ENCODE data around the gene AIPL1. TPM values are rescaled to one million over a fixed set of nuclear protein-coding genes. Genes with fewer than 3 reads are reported as not detected.

The AIPL1 gene
- total and polyA plus RNA-seq, 2 of the 13 experiments (the other 11 are each of a cell fraction or from before 2014, with no cell fraction given), result not detected

DNA sequence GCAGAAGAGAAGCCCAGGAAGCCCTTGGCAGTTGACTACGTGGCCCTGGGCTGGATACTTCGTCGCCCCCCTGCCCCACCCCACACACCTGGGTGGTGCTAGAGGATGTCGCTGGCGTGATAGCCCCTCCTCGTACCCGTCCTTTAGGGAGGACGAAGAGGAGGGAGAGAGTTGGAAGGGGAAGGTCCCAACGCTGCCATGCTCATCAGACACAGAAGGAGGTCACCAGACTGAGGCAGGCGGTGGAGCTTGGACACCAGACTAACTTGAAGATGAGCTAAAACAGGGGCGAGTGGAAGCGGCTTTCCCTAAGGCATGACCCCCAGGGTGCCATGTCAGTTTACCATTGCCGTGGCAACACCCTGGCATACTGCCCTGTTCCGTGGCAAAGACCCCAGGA lies 11.0 kb downstream of the AIPL1 start:
- no peaks in the 10 kb centered on the region for H3K36me3 ChIP-seq (replicated peaks in 1 of 2; ENCODE audit: control insufficient read depth in 1 of 2, insufficient read depth in 2 of 2, low read length in 2 of 2)
- 6% methylated on average over 6 of the region's 14 CpGs for WGBS (ENCODE audit: low lambda C conversion rate)
- no peak for DNase-seq (ENCODE audit: low spot score)
- no peaks in the 10 kb centered on the region for H3K4me1 ChIP-seq (ENCODE audit: insufficient read depth, low read length)
- intact Hi-C loops (cut with micrococcal nuclease; ENCODE audit: unreplicated experiment), result loop anchor here (5.0 kb wide), 1 partner anchor 717 kb away; no protein-coding TSS in a partner anchor
- H2AFZ ChIP-seq (ENCODE audit: low read length), result no peak overlapping the region
- no peak for ATAC-seq
- in situ Hi-C loops (cut with HindIII; ENCODE audit: extremely low pct_ligation_motif_present, low pct_unique_long_range_greater_than_20kb), result loop anchor here (5.0 to 25.0 kb wide), 2 partner anchors 712 to 837 kb away; no protein-coding TSS in a partner anchor
- BruUV-seq (replicated peaks), result no TSS peak
- no peak for FAIRE-seq
- TF ChIP-seq, protein P1, sequence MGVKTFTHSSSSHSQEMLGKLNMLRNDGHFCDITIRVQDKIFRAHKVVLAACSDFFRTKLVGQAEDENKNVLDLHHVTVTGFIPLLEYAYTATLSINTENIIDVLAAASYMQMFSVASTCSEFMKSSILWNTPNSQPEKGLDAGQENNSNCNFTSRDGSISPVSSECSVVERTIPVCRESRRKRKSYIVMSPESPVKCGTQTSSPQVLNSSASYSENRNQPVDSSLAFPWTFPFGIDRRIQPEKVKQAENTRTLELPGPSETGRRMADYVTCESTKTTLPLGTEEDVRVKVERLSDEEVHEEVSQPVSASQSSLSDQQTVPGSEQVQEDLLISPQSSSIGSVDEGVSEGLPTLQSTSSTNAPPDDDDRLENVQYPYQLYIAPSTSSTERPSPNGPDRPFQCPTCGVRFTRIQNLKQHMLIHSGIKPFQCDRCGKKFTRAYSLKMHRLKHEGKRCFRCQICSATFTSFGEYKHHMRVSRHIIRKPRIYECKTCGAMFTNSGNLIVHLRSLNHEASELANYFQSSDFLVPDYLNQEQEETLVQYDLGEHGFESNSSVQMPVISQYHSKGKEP (CRISPR knock-in tag; IDR thresholded peaks at IDR 0.05), result no peak
- TF ChIP-seq ZNF256 (CRISPR knock-in tag; conservative IDR thresholded peaks at IDR 0.05), result no peak
- no peak for TF ChIP-seq ZNF878 (CRISPR knock-in tag; IDR thresholded peaks at IDR 0.05)
- no peak for TF ChIP-seq HNRNPH1 (optimal IDR thresholded peaks at IDR 0.05; ENCODE audit: low read depth, low read length)
- TF ChIP-seq, protein P2, sequence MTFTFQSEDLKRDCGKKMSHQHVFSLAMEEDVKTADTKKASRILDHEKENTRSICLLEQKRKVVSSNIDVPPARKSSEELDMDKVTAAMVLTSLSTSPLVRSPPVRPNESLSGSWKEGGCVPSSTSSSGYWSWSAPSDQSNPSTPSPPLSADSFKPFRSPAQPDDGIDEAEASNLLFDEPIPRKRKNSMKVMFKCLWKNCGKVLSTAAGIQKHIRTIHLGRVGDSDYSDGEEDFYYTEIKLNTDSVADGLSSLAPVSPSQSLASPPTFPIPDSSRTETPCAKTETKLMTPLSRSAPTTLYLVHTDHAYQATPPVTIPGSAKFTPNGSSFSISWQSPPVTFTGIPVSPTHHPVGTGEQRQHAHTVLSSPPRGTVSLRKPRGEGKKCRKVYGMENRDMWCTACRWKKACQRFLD (CRISPR knock-in tag; IDR thresholded peaks at IDR 0.05; ENCODE audit: borderline replicate concordance), result no peak
- TF ChIP-seq RXRA (CRISPR knock-in tag; IDR thresholded peaks at IDR 0.05), result no peak
- TF ChIP-seq, protein P3, sequence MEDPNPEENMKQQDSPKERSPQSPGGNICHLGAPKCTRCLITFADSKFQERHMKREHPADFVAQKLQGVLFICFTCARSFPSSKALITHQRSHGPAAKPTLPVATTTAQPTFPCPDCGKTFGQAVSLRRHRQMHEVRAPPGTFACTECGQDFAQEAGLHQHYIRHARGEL (CRISPR knock-in tag; IDR thresholded peaks at IDR 0.05), result no peak
- no peak for TF ChIP-seq TCF7 (IDR thresholded peaks at IDR 0.05; ENCODE audit: low read depth)
- TF ChIP-seq PHF5A (CRISPR knock-in tag; IDR thresholded peaks at IDR 0.05; ENCODE audit: low read depth, unreplicated experiment), result no peak
- no peak for TF ChIP-seq KDM6A (CRISPR knock-in tag; IDR thresholded peaks at IDR 0.05; ENCODE audit: low read depth)
- TF ChIP-seq ZNF619 (CRISPR knock-in tag; IDR thresholded peaks at IDR 0.05), result no peak
- TF ChIP-seq ZNF331 (CRISPR knock-in tag; IDR thresholded peaks at IDR 0.05), result no peak
- no peak for TF ChIP-seq ZNF12 (CRISPR knock-in tag; IDR thresholded peaks at IDR 0.05)
- TF ChIP-seq ZFP36L2 (CRISPR knock-in tag; IDR thresholded peaks at IDR 0.05), result no peak
- TF ChIP-seq NFYB (CRISPR knock-in tag; IDR thresholded peaks at IDR 0.05), result no peak
- TF ChIP-seq ZNF367 (CRISPR knock-in tag; IDR thresholded peaks at IDR 0.05; ENCODE audit: borderline replicate concordance), result no peak
- no peak overlapping the region for H3K9ac ChIP-seq (ENCODE audit: insufficient read depth, low read depth, low read length)
- peaks cover 0 to 12% of the 10 kb centered on the region in 2 experiments; a peak in 2 of 5 replicates for H3K27me3 ChIP-seq (ENCODE audit: control insufficient read depth in 1 of 2, insufficient read depth in 2 of 2, low read length in 2 of 2)
- CTCF ChIA-PET (ENCODE audit: low intra/inter-chr PET ratio, low total read pairs), result interaction anchor here (5.6 kb wide), 1 partner anchor 836 kb away, joined by 56 read pairs; no protein-coding TSS in a partner anchor
- POLR2A ChIA-PET, result no interaction called here
- no peak overlapping the region for H3K27ac ChIP-seq (ENCODE audit: extremely low read length, insufficient read depth, low read length)
- no peaks in the 10 kb centered on the region for H3K9me3 ChIP-seq (ENCODE audit: low read length)
- H3K79me2 ChIP-seq (ENCODE audit: insufficient read depth, low read length), result no peaks in the 10 kb centered on the region
- H3K4me3 ChIP-seq (replicated peaks in 1 of 3; ENCODE audit: insufficient read depth in 1 of 3, low read depth in 2 of 3, low read length in 3 of 3), result no peak overlapping the region
- no peaks in the 10 kb centered on the region for H4K20me1 ChIP-seq (ENCODE audit: insufficient read depth, low read length)
- no peak overlapping the region for H3K4me2 ChIP-seq (ENCODE audit: low read depth, low read length)
